Thyroid gland (tissue), 4 donors: ENCODE measurements around the gene HIP1. TPM values are rescaled to one million over a fixed set of nuclear protein-coding genes. Genes with fewer than 3 reads are reported as not detected.

Source experiments
- DNase-seq, 2 donors: peaks; one replicate each; pipeline ENCODE4 v3.0.0-alpha.2; 2019
- H3K27ac ChIP-seq, 3 donors: fragments of 200-600 bp; sonication (generic); 1 replicate in 2 of 3; 2 replicates in 1 of 3; pipeline ENCODE4 v1.5.1; 2016 to 2019; ENCODE audit warnings: mild to moderate bottlenecking in 1 of 3, moderate library complexity in 1 of 3
- H3K27me3 ChIP-seq: fragments of 200-600 bp; sonication (generic); one replicate; pipeline ENCODE4 v1.5.1; 2019
- H3K36me3 ChIP-seq, 2 donors: fragments of 200-600 bp; sonication (generic); one replicate each; pipeline ENCODE4 v1.5.1; 2016 to 2019
- H3K4me1 ChIP-seq, 2 donors: fragments of 200-600 bp; sonication (generic); one replicate each; pipeline ENCODE4 v1.5.1; 2017 to 2019
- H3K4me3 ChIP-seq, 3 donors: fragments of 200-600 bp; sonication (generic); replicated peaks in 1 of 3; 1 replicate in 2 of 3; 2 replicates in 1 of 3; pipeline ENCODE4 v1.5.1; 2016; ENCODE audit warnings: mild to moderate bottlenecking in 1 of 3
- H3K9me3 ChIP-seq: fragments of 200-600 bp; sonication (generic); one replicate; pipeline ENCODE4 v1.5.1; 2017
- CTCF ChIP-seq, 6 experiments: fragments of 200-600 bp in 3 of 6; fragments of 450-650 bp in 3 of 6; sonication (generic) in 3 of 6; IDR thresholded peaks; one replicate each; pipeline ENCODE4 v1.5.1; 2016 to 2019; ENCODE audit warnings: antibody characterized with exemption in 6 of 6, mild to moderate bottlenecking in 2 of 6, inconsistent platforms in 1 of 6, moderate library complexity in 1 of 6
- POLR2A ChIP-seq, 2 donors: fragments of 450-650 bp; IDR thresholded peaks; one replicate each; pipeline ENCODE4 v1.6.1; 2017; ENCODE audit warnings: antibody characterized with exemption in 2 of 2, mild to moderate bottlenecking in 2 of 2, moderate library complexity in 1 of 2
- WGBS, 2 donors: methylation state at CpG; one replicate each; pipeline ENCODE4 v1.1.5; 2017; 5-methylcytosine and 5-hydroxymethylcytosine counted together
- intact Hi-C: fragments of 100-400 bp; cut with DNase I; formaldehyde crosslinking; loops from one replicate; pipeline ENCODE4 v1.15.1; 2023
- total RNA-seq, 4 donors: library from RNA; depleted of rRNA; stranded (reverse); fragments of >200 nt; gene quantifications; one replicate each; pipeline ENCODE4 v1.2.3, GENCODE V29; 2016

Gene HIP1
- total RNA-seq, 4 donors from 2014 or later, result 25.4 to 39.6 (median 28.1) TPM

GRCh38 chr7:75630549-75630948 lies 108.2 kb downstream of the HIP1 start:
- 94 to 95% methylated on average over 3 of the region's 3 CpGs for WGBS, 2 donors
- DNase-seq, result no peak
- TF ChIP-seq POLR2A (IDR thresholded peaks at IDR 0.05) (no peak), CTCF (IDR thresholded peaks at IDR 0.05) (no peak)
- Histone ChIP-seq H3K4me3 (no peak overlapping the region), H3K9me3 (no peaks in the 10 kb centered on the region), H3K27ac (no peak overlapping the region), H3K36me3 (no peaks in the 10 kb centered on the region), H3K27me3 (no peaks in the 10 kb centered on the region), H3K4me1 (peaks cover 26% of the 10 kb centered on the region in 2 donors)
- intact Hi-C loops, result no loop called here

GRCh38 chr7:75629044-75629443 lies 109.7 kb downstream of the HIP1 start:
- intact Hi-C loops, result no loop called here
- DNase-seq, result peak; percentile 92 to 94
- Histone ChIP-seq H3K27ac (peak overlapping the region; percentile 70 to 87 (median 83)), H3K9me3 (no peaks in the 10 kb centered on the region), H3K36me3 (no peaks in the 10 kb centered on the region), H3K27me3 (no peaks in the 10 kb centered on the region), H3K4me3 (no peak overlapping the region), H3K4me1 (peaks cover 41% of the 10 kb centered on the region in 2 donors)
- WGBS, 2 donors, result 39 to 42% methylated on average over 8 of the region's 8 CpGs
- TF ChIP-seq POLR2A (IDR thresholded peaks at IDR 0.05) (no peak), CTCF (IDR thresholded peaks at IDR 0.05) (no peak)

- TF ChIP-seq POLR2A (IDR thresholded peaks at IDR 0.05) (no peak), CTCF (IDR thresholded peaks at IDR 0.05) (no peak)
- DNase-seq, result no peak
Observed at GRCh38 chr7:75628055-75628454, 110.7 kb downstream of the HIP1 start.

GRCh38 chr7:75626954-75627353 lies 111.8 kb downstream of the HIP1 start:
- intact Hi-C loops, result no loop called here
- no peaks in the 10 kb centered on the region for H3K27me3 ChIP-seq
- H3K36me3 ChIP-seq, result no peaks in the 10 kb centered on the region
- no peaks in the 10 kb centered on the region for H3K9me3 ChIP-seq
- H3K4me3 ChIP-seq, result no peak overlapping the region
- H3K27ac ChIP-seq, result peak overlapping the region; percentile 46 to 87 (median 83)
- WGBS, 2 donors, result 43 to 45% methylated on average over 2 of the region's 2 CpGs
- TF ChIP-seq CTCF (IDR thresholded peaks at IDR 0.05) (no peak), POLR2A (IDR thresholded peaks at IDR 0.05) (no peak)
- DNase-seq, result peak; percentile 87 to 89
- peaks cover 55 to 58% of the 10 kb centered on the region in 2 donors for H3K4me1 ChIP-seq

More at GRCh38 chr7:75628055-75628454, 110.7 kb downstream of the HIP1 start:
- Histone ChIP-seq H3K4me3 (no peak overlapping the region), H3K27ac (peak overlapping the region; percentile 0 to 87 (median 83)), H3K4me1 (peaks cover 49 to 51% of the 10 kb centered on the region in 2 donors), H3K9me3 (no peaks in the 10 kb centered on the region), H3K36me3 (no peaks in the 10 kb centered on the region), H3K27me3 (no peaks in the 10 kb centered on the region)
- intact Hi-C loops, result no loop called here

GRCh38 chr7:75625868-75626267 lies 112.9 kb downstream of the HIP1 start:
- H3K27ac ChIP-seq, result peak overlapping the region; percentile 46 to 87 (median 74)
- WGBS, 2 donors, result 97 to 100% methylated on average over 5 of the region's 5 CpGs

More at GRCh38 chr7:75625868-75626267, 112.9 kb downstream of the HIP1 start:
- no peaks in the 10 kb centered on the region for H3K27me3 ChIP-seq
- TF ChIP-seq CTCF (IDR thresholded peaks at IDR 0.05) (no peak), POLR2A (IDR thresholded peaks at IDR 0.05) (no peak)
- no peaks in the 10 kb centered on the region for H3K9me3 ChIP-seq
- DNase-seq, result no peak
- H3K36me3 ChIP-seq, result no peaks in the 10 kb centered on the region
- H3K4me3 ChIP-seq, result no peak overlapping the region
- H3K4me1 ChIP-seq, result peaks cover 55 to 62% of the 10 kb centered on the region in 2 donors
- intact Hi-C loops, result no loop called here
